Loucy (cell line): ENCODE data around the gene BAG3.

Source experiments
- EZH2phosphoT487 ChIP-seq: fragments of 200-600 bp; IDR thresholded peaks from 2 replicates; pipeline ENCODE4 v1.6.1; 2018; ENCODE audit warnings: antibody characterized with exemption, mild to moderate bottlenecking, moderate library complexity, borderline replicate concordance
- TF ChIP-seq, protein P1 (sequence below): fragments of 200-600 bp; sonication (generic); conservative IDR thresholded peaks from 2 replicates; pipeline ENCODE4 v1.5.1; 2014; ENCODE audit warnings: mild to moderate bottlenecking, antibody characterized with exemption, low read length

DNA sequence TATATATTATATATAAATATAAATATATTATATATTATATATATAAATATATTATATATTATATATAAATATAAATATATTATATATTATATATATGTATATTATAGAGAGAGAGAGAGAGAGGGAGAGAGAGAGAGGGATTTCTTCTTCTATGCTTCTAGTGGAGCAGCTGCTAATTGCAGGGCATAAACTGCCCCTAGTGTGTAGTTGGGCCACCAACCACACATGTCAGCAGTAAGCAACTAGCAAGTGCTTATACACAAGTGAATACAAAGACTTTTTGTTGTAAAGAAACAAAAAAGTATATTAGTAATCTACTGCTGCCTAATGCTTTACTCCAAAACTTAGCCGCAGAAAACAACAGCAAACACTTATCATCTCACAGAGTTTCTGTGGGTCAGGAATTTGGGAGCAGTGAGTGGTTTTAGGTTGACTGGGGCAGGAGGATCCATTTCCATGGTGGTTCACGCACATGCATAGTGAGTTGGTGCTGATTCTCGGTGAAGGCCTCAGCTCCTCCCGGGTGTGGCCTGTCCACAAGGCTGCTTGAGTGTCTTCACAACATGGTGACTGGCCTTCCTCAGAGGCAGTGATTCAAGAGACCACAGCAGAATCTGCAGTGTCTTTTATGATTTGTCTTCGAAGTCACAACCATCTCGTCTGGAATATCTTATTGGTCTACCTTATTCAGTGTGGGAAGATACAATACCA, 25.5 kb upstream of the BAG3 start:
- no peak for TF ChIP-seq EZH2phosphoT487
- TF ChIP-seq, protein P1, sequence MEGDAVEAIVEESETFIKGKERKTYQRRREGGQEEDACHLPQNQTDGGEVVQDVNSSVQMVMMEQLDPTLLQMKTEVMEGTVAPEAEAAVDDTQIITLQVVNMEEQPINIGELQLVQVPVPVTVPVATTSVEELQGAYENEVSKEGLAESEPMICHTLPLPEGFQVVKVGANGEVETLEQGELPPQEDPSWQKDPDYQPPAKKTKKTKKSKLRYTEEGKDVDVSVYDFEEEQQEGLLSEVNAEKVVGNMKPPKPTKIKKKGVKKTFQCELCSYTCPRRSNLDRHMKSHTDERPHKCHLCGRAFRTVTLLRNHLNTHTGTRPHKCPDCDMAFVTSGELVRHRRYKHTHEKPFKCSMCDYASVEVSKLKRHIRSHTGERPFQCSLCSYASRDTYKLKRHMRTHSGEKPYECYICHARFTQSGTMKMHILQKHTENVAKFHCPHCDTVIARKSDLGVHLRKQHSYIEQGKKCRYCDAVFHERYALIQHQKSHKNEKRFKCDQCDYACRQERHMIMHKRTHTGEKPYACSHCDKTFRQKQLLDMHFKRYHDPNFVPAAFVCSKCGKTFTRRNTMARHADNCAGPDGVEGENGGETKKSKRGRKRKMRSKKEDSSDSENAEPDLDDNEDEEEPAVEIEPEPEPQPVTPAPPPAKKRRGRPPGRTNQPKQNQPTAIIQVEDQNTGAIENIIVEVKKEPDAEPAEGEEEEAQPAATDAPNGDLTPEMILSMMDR, result no peak
